NCI-H69 (cell line): ENCODE data around the gene TMEM212.

Experiments used
- DNase-seq: peaks from one replicate; lab custom pipeline; 2025; lab: John Stamatoyannopoulos, UW

The TMEM212 gene

DNA sequence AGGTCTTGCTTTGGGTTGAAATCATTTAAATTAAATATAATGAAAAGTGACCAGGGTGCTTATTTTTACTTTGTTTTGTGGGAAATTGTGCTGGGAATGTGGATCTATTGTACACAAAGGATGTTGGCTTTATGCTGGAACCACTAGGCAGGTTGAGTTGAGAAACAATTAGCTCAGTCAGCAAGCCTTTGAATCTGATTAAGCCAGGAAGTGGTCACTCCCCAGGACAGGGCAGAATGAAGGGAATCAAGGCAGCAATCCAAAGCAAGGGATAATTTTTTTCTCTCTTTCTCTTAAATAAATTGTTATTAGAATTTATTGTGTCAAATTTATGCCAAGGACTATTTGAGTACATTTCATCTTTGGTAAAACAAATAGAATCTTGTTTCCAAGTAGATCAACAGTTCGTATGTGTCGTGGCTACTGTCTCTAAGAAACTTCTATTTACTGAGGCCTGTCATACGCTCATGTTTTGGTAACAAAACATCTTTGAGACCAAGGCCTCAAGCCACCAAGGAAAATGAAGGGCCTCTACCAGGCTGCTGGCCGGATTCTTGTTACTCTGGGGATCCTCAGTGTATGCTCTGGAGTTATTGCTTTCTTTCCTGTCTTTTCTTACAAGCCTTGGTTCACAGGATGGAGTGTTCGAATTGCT lies at the start of gene TMEM212:
Gene TMEM212 (plus strand): TSS at position 486 of the 655 bp plus-strand sequence. CDS start 35 bp downstream, at position 521.
- DNase-seq = no peak

DNA sequence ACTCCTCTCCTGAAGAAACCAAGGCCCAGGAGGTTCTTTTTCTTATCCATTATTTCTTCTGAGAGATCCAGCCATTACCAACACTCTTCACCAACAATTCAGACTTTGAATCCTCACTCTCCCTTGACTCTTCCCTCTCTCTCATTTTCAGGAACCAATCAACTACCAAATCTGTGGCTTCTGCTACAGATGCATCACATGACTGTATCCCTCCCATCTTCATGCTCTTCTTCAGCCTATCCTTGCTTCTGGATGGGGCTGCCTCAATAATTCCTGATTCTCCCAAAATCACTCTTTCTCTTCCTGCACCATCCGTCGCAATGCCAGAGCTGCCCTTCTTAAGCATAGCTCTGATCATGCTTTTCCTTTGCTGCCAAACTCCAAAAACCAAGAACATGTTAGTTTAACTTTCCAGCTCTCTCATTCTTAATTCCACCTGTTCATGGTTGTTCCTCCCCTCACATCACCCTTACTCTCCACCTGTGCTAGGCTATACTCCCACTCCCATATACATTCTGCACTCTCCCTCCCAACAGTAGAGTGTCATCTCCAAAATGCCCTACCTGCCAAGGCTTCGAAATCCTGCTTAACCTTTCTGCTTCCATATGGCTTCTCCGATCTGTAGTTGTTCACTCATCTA lies 46.4 kb upstream of the TMEM212 start:
- no peak for DNase-seq

DNA sequence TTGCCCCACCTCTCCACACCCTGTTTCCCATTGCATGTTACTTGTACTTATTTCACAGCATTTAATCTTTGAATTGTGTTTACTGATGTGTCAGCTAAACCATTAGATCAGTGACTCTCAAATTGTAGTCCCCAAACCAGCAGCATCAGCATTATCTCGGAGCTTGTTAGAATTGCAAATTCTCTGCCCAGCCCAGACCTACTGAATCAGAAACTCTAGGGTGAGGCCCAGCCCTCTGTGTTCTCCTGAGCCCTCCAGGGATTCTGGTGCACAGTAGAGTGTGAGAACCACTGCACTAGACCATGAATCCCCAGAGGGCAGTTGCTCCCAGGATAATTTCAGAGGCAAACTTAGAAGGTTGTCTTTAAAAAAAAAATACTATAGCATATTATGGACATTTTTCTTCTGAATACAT lies 45.9 kb upstream of the TMEM212 start:
- DNase-seq = peak; percentile 49

DNA sequence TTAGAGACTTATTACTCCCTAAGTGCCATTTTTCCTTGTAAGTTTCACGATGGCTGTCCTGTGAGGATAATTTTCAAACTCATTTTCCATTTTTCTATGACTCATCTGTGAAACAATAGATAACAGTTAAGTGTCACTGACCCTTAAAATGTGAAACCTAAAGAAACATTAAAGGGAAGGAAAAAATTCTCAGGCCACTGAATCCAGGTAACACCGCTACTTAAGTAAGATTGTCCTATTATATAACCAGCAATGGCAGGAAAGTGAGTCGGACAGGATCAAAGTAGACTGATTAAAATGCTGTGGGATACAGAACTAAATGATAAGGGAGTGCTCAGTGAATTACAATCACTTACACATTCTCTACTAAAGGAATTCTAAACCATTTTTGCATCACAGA lies 45.3 kb upstream of the TMEM212 start:
- DNase-seq = peak; percentile 29

DNA sequence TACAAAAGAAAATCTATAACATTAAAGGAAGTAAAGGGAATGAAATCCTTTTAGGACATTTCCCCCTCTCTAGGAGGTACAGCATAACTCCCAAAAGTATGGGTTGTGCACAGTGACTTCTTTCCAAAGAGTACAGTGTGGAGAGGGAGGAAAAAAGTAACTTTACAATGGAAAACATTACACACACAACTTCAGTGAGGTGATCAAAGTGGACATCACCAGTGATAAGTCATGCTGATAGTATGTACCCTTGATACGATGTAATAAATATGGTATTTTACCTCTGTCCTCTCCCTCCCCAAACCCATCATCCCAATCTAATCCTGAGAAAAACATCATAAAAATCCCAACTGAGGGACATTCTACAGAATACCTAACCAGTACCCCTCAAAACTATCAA lies 43.6 kb upstream of the TMEM212 start:
- DNase-seq = no peak

DNA sequence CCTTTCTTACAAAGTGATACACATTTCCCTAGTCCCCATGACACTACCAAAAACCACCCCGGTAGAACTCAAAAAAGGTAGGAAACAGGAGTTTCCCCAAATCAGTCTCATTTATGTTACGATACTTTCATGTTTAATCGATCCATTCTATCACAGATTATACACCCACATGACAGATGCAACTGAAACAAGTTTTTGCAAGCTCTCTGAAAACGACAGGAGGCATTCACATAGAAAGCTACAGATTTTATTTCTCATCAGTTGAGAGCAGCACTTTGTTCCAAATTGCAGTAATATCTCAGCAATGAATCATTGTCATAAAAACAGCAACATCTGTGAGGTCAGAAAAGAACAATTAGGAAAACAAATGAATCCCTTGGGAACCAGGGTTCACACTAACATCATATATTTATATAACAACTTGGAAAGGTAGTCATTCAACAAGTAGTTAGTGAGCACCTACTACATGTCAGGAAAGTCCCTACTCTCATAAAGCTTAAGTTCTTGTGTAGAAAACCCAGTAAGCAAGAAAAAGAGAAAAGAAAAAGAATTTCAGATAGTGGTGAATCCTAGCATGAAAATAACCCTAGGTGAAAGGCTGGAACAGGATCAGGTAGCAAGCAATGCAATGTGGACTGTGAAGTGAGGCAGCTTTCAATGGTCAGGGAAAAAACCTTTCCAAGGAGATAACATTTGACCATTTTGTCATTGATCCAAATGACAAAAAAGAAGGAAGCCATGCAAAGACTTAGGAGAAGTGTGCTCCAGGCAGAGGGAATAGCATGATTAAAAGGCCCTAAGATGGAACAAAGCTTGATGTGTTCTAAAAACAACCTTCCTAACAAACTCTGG lies 41.2 kb upstream of the TMEM212 start:
- peak; percentile 67 for DNase-seq

DNA sequence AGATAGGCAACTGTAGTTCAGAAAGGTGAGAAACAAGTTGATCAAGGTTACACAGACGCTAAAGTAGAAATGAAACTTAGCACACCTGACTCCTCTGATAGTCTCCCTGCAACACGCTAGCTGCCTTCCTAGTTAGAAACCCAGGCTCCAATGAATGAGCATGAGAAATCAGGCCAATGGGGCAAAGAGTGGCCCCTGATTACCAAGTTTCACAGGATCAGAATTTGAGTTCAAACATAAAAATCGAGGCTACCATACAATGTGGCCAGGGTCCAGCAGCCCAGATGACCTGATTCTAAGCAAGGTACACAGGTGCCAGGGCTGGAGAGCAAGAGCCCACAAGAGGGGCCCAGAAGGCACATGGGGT lies 40.6 kb upstream of the TMEM212 start:
- no peak for DNase-seq

DNA sequence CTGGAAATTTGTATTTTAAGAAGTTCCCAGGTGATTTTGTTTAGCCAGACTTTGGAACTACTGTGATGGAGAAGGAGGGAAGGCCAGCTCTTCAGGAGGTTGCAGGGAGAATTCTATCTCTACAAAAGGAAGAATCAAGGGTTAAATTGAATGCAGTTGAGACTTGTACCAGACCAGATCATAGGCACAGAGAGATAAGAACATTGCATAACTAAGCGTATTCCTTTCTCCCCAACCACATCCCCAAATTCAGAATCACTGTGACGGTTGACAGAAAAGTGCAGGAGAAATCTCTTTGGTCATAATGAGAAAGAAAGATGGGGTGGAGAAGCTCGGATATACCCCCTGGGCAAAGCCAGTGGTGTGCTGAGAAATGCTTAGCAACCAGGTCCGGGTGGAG lies 40.1 kb upstream of the TMEM212 start:
- DNase-seq = no peak

DNA sequence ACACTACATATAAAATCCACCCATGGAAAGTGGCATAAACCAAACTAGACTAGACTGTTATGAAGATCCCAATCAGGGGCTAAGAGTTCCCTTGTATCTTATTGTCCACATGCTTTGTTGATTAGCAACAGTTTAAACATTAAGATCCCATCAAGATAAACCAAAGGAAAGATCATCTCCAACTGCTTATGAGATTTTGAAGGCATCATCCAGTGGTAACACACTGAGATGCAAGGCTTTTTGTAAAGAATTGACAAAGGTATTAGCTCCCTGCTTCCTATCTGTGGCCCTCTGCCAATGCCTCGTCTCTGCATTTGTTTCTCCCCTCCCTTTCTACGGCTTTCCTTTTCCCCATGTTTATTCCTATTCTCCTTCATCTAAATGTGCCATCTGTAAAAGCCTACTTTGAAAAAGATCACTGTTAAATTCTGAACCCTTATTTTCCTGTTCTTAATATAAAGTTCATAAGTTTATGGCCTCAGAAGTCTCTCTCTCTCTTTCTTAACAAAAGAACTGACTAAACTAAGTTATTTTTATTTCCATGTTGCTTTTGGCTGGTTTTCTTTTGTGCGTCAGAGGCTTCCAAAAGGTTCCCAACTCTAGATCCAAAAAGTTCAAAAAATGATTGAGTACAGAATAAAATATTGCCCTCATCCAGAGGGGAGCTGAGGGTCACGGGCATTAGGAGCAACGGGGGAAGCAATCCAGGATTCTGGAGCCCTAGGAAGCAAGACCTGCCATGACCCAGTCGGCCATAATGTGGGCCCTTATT lies 38.3 kb upstream of the TMEM212 start:
- DNase-seq = no peak

DNA sequence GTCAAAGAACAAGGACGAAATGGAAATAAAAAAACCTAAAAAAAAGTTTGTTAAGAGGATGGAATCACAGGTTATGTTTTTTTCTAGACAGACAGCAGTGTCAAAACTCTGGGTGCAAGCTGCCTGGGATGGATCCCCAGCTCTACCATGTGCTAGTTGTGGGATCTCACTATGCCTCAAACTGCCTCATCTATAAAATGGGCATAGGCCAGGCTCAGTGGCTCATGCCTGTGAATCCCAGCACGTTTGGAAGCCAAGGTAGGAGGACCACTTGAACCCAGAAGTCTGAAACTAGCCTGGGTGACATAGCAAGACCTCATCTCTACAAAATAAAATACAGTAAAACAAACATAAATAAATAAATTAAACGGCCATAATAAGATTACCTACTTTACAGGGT lies 37.5 kb upstream of the TMEM212 start:
- no peak for DNase-seq

DNA sequence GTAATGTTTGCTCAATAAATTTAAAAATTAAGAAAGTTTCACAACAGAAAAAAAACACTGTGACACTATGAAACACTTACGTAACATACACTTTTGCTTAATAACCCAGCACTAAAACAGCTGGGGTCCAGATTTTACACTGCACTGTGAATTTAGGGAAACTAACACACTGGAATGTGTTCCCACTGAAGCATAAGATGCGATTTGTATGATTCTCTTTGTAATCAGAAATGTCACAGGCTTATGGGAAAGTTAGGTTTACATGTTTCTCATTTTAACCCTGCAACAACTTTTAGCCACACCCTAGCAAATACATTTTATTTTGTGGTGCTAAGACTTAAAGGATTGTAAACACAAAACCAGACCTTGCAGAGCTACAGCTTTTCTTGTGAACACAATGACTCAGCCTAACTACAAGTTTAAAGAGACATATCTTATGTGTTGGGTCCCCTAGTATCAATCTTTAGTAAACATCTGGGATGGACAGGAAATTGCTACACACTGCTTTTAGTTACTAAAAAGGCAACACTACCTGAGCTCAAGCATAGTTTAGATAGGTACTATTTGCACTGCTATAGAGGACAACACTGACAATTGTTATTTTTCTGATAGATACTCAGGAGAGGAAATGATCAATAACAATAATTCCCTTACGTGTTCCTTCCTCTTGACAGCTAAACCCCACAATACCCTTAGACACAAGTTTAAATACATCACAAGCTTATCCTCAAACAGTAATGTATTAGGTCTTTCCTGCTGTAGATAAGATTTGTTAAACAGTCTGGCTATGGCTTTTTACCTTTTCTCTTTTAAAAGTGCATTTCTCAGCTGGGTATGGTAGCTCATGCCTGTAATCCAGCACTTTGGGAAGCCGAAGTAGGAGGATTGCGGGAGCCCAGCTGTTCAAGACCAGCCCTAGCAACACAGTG lies 36.7 kb upstream of the TMEM212 start:
- no peak for DNase-seq

DNA sequence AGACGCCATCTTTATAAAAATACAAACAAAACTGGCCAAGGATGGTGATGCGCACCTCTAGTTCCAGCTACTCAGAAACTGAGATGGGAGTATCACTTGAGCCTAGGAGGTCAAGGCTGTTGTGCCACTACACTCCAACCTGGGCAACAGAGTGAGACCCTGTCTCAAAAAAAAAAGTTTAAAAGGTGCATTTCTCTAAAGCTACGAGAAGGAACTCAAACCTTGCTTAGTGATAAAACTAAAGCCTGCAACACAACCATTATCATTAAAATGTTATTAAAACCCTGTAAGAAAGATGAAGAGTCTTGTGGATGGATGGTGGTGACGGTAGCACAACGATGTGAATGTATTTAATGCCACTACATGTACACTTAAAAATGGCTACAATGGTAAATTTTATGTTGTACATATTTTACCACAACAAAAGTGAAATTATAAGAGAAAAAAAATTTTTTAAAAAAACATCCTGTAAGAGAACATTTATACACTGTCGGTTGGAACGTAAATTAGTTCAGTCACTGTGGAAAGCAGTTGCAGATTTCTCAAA lies 35.9 kb upstream of the TMEM212 start:
- no peak for DNase-seq

DNA sequence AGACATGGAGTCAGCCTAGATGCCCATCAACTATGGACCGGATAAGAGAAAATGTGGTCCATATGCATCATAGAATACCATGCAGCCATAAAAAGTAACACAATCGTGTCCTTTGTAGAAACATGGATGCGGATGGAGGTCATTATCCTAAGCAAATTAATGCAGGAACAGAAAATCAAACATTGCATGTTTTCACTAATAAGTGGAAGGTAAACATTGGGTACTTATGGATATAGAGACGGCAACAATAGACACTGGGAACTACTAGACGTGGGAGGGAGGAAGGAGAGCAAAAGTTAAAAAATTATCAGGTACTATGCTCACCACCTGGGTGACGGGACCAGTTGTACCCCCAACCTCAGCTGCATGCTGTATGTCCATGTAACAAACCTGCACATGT lies 35.3 kb upstream of the TMEM212 start:
- peak; percentile 16 for DNase-seq

DNA sequence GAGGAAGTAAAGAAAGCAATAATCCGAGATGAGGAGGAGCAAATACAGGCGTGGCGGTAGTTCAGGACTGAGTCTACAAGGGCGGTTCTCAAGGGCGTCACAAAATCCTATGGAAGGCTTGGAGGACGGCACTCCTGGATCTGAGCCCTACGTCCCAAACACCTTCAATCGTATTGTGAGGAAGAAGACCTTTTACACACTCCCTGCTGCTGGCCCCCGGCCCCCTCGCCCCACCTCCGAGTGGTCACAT lies 33.6 kb upstream of the TMEM212 start:
- peak; percentile 57 for DNase-seq

DNA sequence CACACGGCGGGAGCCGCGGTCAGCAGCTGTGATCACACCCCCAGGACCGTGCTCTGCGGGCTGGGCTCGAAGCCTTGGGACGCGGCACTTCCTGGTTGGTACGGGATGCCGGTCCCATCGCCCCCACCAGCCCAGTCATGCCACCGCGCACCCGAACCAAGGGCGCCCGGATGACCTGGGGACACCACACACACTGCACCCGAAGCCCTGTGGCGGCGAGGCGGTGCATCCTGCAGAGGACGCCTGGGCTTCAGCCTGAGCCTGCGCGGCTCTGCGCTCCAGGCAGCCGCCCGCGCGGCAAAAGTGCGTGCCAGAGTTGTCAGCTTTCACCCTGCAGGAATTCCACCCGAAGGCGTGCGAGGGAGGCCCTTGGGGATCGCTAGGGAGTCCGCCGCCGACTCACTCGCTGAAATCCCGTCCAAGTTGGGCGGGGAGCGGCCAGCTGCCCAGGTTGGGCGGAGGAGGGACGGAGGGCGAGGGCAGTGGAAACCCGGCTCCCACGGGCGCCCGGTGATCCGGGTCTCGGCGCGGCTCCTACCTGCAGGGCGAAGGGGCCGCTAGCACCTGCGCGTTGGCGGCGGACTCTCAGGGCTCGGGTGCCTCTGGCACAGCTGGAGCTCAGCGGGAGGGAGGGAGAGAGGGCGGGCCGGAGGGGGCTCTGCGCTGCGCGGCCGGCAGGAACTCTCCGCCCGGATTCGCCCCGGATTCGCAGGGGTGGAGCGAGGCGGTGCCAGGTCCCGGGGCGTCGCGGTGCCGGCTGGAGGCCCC lies 33.1 kb upstream of the TMEM212 start, which contains the start of gene PLD1:
Gene PLD1 (minus strand): TSS at position 623 of the 768 bp plus-strand sequence. CDS start 72,432 bp downstream, outside the sequence.
- peak; percentile 92 for DNase-seq

DNA sequence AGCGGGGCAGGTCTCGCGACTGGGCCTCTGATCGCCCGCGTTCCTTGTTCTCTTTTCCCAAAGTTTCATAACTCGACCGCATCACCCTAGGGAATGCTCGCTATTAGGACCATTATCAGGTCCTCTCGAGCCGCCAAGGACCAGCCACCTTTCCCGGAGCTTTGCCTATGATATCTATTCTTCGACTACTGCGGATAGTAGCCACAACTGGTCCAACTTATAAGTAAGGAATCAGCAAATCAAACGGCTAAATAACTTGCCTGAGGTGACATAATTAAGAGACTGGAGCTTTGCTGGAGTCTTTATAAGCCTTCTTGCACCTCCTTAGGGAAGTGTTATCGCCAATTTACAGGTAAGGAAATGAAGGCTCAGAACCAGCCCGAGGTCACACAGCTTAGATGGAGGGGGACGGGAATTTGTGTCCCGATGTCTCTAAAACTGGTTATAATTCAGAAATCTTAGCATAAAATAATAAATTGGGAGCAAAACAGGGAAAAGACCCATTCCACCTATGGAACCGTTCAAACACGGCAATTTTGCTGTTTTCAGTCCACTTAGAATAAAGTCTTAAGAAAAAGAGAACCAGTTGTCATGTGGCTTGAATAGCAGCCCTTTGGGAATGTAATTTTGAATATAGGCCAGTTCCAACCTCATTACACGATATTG lies 32.4 kb upstream of the TMEM212 start:
- DNase-seq = no peak

DNA sequence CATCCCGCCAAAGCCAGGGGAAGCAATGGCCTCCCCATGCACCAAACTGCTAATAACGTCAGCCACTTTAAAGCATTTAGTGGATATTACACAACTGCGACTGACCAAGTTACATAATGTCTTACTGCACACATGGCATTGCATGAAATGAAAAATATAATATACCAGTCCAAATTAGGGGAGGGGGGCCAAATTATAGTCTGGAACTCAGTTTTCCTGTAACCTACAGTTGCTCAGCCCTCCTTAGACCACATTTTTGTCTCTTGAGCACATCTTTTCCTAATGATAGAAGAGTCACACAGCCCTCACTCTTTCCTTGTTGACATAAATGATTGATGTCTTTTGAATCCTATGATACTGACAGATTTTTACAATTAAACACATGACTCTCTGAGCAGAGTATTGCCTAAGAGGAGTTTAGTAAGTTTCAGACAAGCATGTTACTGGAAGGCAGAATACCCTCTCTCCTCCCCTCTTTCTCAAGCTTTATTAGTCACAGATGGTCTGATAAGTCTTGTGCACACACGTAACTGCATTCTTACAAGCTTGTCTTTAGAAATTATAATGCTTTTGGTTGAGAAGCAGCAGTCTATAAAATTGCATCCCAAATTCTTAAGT lies 31.7 kb upstream of the TMEM212 start:
- no peak for DNase-seq

DNA sequence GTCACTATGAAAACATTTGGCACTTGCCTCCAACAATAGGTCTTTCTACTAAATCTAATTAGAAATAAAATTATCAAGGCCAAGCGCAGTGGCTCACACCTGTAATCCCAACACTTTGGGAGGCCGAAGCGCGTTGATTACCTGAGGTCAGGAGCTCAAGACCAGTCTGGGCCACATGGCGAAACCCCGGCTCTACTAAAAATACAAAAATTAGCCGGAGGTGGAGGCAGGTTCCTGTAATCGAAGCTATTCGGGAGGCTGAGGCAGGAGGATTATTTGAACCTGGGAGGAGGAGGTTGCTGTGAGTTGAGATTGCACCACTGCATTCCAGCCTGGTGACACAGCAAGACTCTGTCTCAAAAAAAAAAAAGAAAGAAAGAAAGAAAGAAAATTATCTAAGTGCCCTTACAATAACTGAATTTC lies 31.2 kb upstream of the TMEM212 start:
- no peak for DNase-seq

DNA sequence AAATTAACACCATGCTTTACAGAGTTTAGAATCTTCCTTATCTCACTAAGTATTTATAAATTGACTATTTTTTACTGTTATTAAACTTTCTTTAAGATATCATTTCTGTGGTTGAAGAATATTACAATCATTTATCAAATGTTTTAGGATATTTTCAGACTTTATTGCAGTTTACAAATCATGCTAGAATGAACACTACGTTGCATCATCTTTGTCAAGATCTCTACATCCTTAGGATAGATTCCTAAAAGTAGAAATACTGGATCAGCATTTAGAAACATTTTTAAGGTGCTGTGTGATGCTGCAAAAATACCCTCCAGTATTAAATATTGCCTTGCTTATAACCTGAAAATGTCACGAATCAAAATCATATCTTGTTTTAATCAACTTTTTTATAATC lies 30.3 kb upstream of the TMEM212 start:
- DNase-seq = no peak
